ENCODE measurements around the gene CENPT. TPM values are rescaled to one million over a fixed set of nuclear protein-coding genes. Genes with fewer than 3 reads are reported as not detected.
A peak's percentile ranks its signal among the peaks of the same experiment; 100 is the strongest.

Gene CENPT
- total and polyA plus RNA-seq, 2 of the 13 experiments (the other 11 are each of a cell fraction or from before 2014, with no cell fraction given), result 40.9 to 43.3 TPM

DNA sequence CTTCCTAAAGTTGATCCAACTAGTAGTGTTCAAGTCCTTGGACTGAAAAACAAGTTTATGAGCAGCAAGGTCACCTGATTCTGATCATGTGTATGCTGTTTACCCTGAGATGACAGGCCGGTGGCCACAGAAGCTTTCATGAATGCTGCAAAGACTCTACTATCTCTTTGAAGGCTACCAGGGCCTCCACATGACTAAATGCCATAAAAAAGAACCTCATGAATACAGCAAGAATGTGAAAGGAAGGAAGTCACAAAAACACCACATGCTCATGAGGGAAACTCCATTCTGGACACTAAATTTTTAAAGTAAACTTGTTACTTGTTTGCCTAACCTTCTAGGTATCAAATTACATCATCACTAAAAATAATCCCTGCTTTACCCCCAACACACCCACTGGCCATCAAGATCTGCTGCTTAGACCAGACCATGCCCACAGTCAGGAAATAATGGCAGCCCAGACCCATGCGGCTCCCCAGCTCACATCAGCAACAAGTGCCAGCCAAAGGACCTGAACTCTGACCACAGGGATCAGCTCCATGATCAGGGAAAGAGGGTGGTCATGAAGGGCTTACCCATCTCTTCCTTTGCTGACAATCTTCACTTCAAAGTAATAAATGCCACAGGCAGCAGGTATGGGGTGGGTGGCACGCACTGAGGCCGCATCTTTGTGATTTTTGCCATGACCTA is 42.5 kb downstream of the CENPT start (continued):
- TF ChIP-seq ZBTB25 (CRISPR knock-in tag; IDR thresholded peaks at IDR 0.05) (peak; percentile 40; the same call in 1 of the 2 replicates), ZNF737 (CRISPR knock-in tag; IDR thresholded peaks at IDR 0.05; ENCODE audit: borderline replicate concordance) (no peak), KLF16 (CRISPR knock-in tag; IDR thresholded peaks at IDR 0.05) (peak in 1 of 2 experiments; percentile 48; a peak in 1 of 4 replicates), ZBTB21 (CRISPR knock-in tag; IDR thresholded peaks at IDR 0.05) (0 out of 2 replicates have a peak, but pooled peaks have one; percentile 19), TFE3 (CRISPR knock-in tag; IDR thresholded peaks at IDR 0.05) (peak; percentile 96), DR1 (CRISPR knock-in tag; IDR thresholded peaks at IDR 0.05) (no peak), ZNF720 (CRISPR knock-in tag; IDR thresholded peaks at IDR 0.05) (no peak), HBP1 (CRISPR knock-in tag; IDR thresholded peaks at IDR 0.05; ENCODE audit: low read depth) (no peak), HOXA5 (CRISPR knock-in tag; IDR thresholded peaks at IDR 0.05) (no peak), ZNF451 (CRISPR knock-in tag; IDR thresholded peaks at IDR 0.05) (no peak)
- TF ChIP-seq, protein P1, sequence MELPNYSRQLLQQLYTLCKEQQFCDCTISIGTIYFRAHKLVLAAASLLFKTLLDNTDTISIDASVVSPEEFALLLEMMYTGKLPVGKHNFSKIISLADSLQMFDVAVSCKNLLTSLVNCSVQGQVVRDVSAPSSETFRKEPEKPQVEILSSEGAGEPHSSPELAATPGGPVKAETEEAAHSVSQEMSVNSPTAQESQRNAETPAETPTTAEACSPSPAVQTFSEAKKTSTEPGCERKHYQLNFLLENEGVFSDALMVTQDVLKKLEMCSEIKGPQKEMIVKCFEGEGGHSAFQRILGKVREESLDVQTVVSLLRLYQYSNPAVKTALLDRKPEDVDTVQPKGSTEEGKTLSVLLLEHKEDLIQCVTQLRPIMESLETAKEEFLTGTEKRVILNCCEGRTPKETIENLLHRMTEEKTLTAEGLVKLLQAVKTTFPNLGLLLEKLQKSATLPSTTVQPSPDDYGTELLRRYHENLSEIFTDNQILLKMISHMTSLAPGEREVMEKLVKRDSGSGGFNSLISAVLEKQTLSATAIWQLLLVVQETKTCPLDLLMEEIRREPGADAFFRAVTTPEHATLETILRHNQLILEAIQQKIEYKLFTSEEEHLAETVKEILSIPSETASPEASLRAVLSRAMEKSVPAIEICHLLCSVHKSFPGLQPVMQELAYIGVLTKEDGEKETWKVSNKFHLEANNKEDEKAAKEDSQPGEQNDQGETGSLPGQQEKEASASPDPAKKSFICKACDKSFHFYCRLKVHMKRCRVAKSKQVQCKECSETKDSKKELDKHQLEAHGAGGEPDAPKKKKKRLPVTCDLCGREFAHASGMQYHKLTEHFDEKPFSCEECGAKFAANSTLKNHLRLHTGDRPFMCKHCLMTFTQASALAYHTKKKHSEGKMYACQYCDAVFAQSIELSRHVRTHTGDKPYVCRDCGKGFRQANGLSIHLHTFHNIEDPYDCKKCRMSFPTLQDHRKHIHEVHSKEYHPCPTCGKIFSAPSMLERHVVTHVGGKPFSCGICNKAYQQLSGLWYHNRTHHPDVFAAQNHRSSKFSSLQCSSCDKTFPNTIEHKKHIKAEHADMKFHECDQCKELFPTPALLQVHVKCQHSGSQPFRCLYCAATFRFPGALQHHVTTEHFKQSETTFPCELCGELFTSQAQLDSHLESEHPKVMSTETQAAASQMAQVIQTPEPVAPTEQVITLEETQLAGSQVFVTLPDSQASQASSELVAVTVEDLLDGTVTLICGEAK (IDR thresholded peaks at IDR 0.05), result no peak
- TF ChIP-seq, protein P1 (CRISPR knock-in tag; IDR thresholded peaks at IDR 0.05), result no peak
